AG04449 (cell line): ENCODE data around the gene BCL11B.

Source experiments
- CTCF ChIA-PET: fragments of 350-600 bp; formaldehyde crosslinking; extraction: SDS; loops from one replicate; lab custom pipeline; 2021; ENCODE audit warnings: antibody characterized with exemption; lab: Yijun Ruan, JAX
- POLR2A ChIA-PET: fragments of 400-600, 350-600 bp; formaldehyde crosslinking; extraction: SDS; loops from one replicate; lab custom pipeline; 2020; ENCODE audit warnings: antibody characterized with exemption, inconsistent platforms; lab: Yijun Ruan, JAX
- DNase-seq: peaks from one replicate; pipeline ENCODE4 v3.0.0-alpha.2; 2010; ENCODE audit warnings: low read depth, low spot score
- H3K4me3 ChIP-seq: 2 replicates; pipeline ENCODE4 v1.5.1; 2011; ENCODE audit warnings: low read depth, mild to moderate bottlenecking, control low read depth, low read length
- TF ChIP-seq, protein P1 (sequence below): IDR thresholded peaks from one replicate; pipeline ENCODE4 v1.5.1; 2011; ENCODE audit warnings: mild to moderate bottlenecking, moderate library complexity, low read length, control low read depth, inconsistent platforms; ENCODE audit not compliant: insufficient read depth; ENCODE audit errors: missing control alignments

Gene BCL11B

DNA sequence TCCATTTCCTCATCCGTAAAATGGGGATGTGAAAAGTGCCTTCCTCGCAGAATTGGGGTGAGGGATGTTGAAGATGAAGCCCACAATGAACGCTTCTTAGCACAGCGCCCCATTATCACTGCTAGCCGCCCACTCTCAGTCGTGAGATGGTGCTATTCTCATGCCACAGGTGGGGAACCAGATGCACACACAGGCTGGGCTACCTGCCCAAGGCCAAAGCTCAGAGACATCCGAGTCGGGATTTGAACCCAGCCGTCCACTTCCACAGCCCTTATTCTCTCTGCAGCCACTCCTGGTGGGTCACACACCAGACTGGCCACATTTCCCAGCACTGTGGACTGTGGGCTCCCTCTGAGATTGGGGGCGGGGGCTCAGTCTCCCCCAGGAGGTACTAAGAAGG is 55.8 kb downstream of the BCL11B start:
- H3K4me3 ChIP-seq: no peak overlapping the region
- TF ChIP-seq, protein P1, sequence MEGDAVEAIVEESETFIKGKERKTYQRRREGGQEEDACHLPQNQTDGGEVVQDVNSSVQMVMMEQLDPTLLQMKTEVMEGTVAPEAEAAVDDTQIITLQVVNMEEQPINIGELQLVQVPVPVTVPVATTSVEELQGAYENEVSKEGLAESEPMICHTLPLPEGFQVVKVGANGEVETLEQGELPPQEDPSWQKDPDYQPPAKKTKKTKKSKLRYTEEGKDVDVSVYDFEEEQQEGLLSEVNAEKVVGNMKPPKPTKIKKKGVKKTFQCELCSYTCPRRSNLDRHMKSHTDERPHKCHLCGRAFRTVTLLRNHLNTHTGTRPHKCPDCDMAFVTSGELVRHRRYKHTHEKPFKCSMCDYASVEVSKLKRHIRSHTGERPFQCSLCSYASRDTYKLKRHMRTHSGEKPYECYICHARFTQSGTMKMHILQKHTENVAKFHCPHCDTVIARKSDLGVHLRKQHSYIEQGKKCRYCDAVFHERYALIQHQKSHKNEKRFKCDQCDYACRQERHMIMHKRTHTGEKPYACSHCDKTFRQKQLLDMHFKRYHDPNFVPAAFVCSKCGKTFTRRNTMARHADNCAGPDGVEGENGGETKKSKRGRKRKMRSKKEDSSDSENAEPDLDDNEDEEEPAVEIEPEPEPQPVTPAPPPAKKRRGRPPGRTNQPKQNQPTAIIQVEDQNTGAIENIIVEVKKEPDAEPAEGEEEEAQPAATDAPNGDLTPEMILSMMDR: no peak
- no peak for DNase-seq
- CTCF ChIA-PET: no interaction called here
- POLR2A ChIA-PET: no interaction called here

DNA sequence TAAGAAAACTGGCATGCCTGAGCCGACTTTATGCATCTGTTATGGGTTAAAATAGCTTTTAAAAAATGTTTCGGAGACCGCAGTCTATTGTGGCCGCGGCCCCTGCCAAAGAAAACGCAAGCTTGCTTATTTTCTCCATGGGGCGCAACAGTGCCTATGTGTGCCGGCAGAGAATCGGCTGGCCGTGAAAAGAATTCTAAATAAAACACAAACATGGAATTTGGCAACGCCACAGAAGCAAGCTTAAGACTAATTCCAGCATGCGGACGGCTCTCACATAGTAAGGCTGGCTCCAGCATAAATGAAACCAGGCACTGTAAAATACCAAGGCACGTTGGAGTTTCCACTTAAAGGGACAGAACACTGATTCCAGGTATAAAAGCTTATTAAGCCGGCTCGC is 56.7 kb downstream of the BCL11B start:
- TF ChIP-seq, protein P1: no peak
- ChIA-PET POLR2A (no interaction called here), CTCF (interaction anchor here (1.0 kb wide), 2 partner anchors 11 to 57 kb away, joined by 3 read pairs; partner anchors contain the start of gene BCL11B)
- peak; percentile 69 for DNase-seq
- H3K4me3 ChIP-seq: no peak overlapping the region

DNA sequence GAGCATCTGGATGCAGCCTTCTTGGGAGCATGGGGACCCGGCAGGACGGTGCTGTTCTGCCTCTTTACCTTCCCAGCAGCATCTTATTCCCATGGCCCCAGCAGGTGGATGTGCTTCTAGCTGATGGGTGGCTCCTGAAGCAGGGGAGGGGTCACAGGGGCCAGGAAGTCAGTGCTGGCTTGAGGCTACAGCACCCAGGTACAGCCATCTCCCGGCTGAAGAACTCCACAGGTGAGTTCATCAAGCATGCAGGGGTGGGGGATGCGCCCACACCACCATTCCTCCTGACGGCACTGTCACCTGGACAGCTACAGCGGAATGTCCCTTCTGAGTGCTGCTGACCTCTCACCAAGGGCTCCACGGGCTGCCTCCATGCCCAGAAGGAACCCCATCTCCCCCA is 57.3 kb downstream of the BCL11B start:
- TF ChIP-seq, protein P1: no peak
- ChIA-PET CTCF (interaction anchor here (1.0 kb wide), 2 partner anchors 11 to 57 kb away, joined by 3 read pairs; partner anchors contain the start of gene BCL11B), POLR2A (no interaction called here)
- DNase-seq: no peak
- no peak overlapping the region for H3K4me3 ChIP-seq

DNA sequence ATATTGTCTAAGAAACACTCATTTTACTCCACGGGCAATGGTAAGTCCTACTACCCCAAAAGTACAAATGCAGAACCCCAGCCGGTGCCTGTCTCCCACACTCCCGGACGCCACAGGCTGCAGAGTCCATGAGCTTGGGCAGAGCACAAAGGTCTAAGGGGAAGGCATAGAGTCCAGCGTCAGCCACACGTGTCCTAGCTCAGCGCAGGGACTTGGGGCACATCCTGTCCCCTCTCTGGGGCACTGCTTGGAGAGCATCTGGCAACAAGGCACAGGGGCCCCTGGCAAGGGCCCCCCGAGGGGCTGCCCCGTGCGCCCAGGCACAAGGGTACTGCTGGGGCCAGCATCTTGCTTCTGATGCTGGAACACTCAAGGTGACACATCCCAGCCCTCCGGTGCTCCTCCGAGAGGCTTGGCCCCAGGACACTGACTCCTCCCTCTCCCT is 58.4 kb downstream of the BCL11B start:
- ChIA-PET POLR2A (no interaction called here), CTCF (no interaction called here)
- H3K4me3 ChIP-seq: no peak overlapping the region
- TF ChIP-seq, protein P1: no peak
- no peak for DNase-seq

DNA sequence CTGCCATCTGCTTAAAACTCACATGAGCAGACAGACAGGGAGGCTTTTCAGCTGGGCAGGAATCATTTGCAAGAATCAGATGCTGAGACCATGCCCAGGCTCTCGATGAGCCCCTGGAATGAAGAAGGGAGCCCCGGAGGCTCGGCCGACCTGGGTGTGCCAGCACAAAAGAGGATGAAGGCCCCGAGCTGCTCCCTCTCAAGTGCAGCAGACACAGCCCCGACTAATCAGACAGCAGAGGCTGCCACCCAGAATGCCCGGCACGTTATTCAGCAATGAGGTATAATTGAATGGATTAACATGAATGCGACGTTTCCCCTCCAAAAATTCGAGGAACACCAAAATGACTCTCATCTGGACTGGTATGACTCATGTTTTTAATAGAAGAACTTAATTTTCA is 58.9 kb downstream of the BCL11B start:
- no peak overlapping the region for H3K4me3 ChIP-seq
- ChIA-PET POLR2A (no interaction called here), CTCF (no interaction called here)
- peak; percentile 17 for DNase-seq
- TF ChIP-seq, protein P1: no peak

DNA sequence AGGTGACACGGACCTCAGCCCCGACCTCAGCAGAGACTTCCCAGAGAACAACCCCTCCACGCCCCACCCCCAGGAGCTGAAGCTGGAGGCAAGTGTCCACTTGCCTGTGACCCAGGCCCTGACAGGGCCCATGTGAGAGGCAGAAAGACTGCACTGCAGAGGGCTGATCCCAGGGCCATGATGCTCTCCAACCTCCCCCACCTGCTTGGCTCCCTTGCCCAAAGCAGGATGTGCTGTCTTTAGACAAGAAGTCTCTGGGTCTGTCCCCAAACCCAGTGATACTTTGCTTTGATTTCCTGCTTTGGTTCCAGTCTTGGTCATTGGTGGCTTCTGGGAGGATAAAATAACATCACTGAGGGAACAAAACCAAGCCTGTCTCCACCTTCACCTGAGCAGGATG is 59.4 kb downstream of the BCL11B start:
- ChIA-PET CTCF (no interaction called here), POLR2A (no interaction called here)
- no peak overlapping the region for H3K4me3 ChIP-seq
- TF ChIP-seq, protein P1: no peak
- no peak for DNase-seq
